Tibial nerve (tissue), 4 donors: ENCODE data around the gene METAP1D. TPM values are rescaled to one million over a fixed set of nuclear protein-coding genes. Genes with fewer than 3 reads are reported as not detected.
A peak's percentile ranks its signal among the peaks of the same experiment; 100 is the strongest.

Experiments
- DNase-seq, 2 donors: peaks; one replicate each; pipeline ENCODE4 v3.0.0-alpha.2; 2019; ENCODE audit warnings: low spot score in 2 of 2
- H3K27ac ChIP-seq, 4 donors: fragments of 200-600 bp; sonication (generic) in 3 of 4; one replicate each; pipeline ENCODE4 v1.5.1; 2017 to 2019; ENCODE audit warnings: mild to moderate bottlenecking in 1 of 4
- H3K27me3 ChIP-seq, 2 donors: fragments of 200-600 bp; sonication (generic) in 1 of 2; one replicate each; pipeline versions ENCODE4 v1.5.1 to v1.6.0; 2017 to 2019
- H3K36me3 ChIP-seq, 3 donors: fragments of 200-600 bp; sonication (generic); one replicate each; pipeline ENCODE4 v1.5.1; 2018 to 2019
- H3K4me1 ChIP-seq, 4 donors: fragments of 200-600 bp; sonication (generic) in 3 of 4; one replicate each; pipeline ENCODE4 v1.5.1; 2017 to 2019
- H3K4me3 ChIP-seq, 4 donors: fragments of 200-600 bp; sonication (generic) in 3 of 4; one replicate each; pipeline ENCODE4 v1.5.1; 2017 to 2019; ENCODE audit warnings: mild to moderate bottlenecking in 1 of 4, moderate library complexity in 1 of 4
- H3K9me3 ChIP-seq, 4 donors: fragments of 200-600 bp; sonication (generic) in 3 of 4; one replicate each; pipeline ENCODE4 v1.5.1; 2017 to 2019
- EP300 ChIP-seq, 2 donors: sonication (generic); formaldehyde crosslinking; IDR thresholded peaks; one replicate each; pipeline ENCODE4 v1.6.1; 2017; ENCODE audit warnings: antibody characterized with exemption in 2 of 2, mild to moderate bottlenecking in 1 of 2
- POLR2A ChIP-seq, 2 donors: fragments of 450-650 bp; IDR thresholded peaks; one replicate each; pipeline ENCODE4 v1.6.1; 2017; ENCODE audit warnings: antibody characterized with exemption in 2 of 2, mild to moderate bottlenecking in 2 of 2, moderate library complexity in 2 of 2
- WGBS, 2 donors: methylation state at CpG; one replicate each; pipeline ENCODE4 v1.1.5; 2018; 5-methylcytosine and 5-hydroxymethylcytosine counted together
- total RNA-seq, 4 donors: library from RNA; depleted of rRNA; stranded (reverse); fragments of >200 nt; gene quantifications; one replicate each; pipeline ENCODE4 v1.1.0, GENCODE V29; 2016
- TF ChIP-seq, protein P1 (sequence below), 5 experiments: fragments of 200-600 bp in 3 of 5; fragments of 450-650 bp in 2 of 5; sonication (generic) in 3 of 5; IDR thresholded peaks; one replicate each; pipeline ENCODE4 v1.5.1; 2016 to 2019; ENCODE audit warnings: antibody characterized with exemption in 5 of 5, mild to moderate bottlenecking in 3 of 5, moderate library complexity in 2 of 5

Gene METAP1D
- total RNA-seq, 4 donors from 2014 or later: 9.4 to 28.4 (median 14.7) TPM

DNA sequence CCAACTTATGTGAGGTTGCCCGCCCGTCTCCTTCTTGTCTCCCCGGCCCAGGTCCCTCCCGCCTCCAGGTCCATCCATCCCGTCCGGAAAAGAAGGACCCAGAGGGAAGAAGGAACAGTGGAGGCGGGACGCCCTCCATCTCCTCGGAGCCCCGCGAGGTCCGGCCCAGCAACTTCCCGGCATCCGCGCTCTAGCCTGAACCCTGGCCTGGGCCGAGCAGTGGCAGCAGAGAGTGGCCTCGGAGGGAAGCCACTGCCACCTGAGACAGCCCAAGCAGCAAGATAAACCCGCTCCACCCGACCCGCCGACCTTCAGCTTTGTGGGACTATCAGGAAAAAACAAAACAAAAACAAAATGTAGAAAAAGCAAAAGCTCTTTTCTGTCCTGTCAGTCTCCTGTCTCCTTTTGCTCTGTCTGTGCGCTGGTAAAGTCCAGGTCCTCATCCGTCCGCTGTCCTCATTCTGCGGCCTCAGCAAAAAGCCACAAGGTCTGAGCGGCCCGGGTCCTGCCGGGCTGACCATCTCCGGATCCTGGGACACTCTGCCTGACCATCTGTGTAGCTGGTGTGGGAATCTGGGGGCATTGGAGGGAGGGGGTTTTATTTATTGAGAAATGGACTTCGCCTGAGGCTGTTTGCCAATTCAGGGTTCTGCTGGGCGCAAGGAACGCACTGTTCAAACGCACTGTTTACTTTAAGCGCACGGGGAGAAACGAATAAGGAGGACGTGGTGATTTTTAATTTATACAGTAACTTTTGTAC, 88.7 kb downstream of the METAP1D start:
- WGBS, 2 donors: 29 to 36% methylated on average over 34 to 37 of the region's 37 CpGs

DNA sequence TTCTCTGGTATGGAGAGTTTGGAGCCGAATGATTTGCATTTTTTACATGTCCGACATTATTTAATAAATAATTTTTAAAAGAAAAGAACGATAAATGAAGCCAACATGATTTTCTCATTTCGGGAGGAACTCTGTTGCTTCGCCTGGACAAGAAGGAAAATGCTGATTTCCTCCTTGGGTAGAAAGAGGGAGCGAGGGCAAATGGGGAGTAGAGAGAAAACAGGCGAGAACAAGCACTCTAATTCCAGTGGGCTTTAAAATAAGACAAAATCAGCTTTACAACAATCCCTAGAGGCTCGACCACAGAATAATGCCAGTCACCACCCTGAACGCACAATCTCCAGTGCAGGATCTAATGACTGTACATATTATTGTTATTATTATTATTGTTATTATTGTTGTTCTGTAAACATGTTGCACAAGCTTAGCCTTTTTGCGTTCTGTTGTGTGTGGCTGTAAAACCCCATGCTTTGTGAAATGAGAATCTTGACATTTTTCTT, 89.3 kb downstream of the METAP1D start:
- H3K27ac ChIP-seq: no peak overlapping the region
- H3K27me3 ChIP-seq: peaks cover 16 to 100% of the 10 kb centered on the region in 2 donors
- no peaks in the 10 kb centered on the region for H3K36me3 ChIP-seq
- H3K9me3 ChIP-seq: no peaks in the 10 kb centered on the region
- peaks cover 0 to 55% (median 30%) of the 10 kb centered on the region in 4 donors for H3K4me1 ChIP-seq
- 47 to 48% methylated on average over 10 of the region's 10 CpGs for WGBS, 2 donors
- no peak overlapping the region for H3K4me3 ChIP-seq
- no peak for DNase-seq
- TF ChIP-seq, protein P1, sequence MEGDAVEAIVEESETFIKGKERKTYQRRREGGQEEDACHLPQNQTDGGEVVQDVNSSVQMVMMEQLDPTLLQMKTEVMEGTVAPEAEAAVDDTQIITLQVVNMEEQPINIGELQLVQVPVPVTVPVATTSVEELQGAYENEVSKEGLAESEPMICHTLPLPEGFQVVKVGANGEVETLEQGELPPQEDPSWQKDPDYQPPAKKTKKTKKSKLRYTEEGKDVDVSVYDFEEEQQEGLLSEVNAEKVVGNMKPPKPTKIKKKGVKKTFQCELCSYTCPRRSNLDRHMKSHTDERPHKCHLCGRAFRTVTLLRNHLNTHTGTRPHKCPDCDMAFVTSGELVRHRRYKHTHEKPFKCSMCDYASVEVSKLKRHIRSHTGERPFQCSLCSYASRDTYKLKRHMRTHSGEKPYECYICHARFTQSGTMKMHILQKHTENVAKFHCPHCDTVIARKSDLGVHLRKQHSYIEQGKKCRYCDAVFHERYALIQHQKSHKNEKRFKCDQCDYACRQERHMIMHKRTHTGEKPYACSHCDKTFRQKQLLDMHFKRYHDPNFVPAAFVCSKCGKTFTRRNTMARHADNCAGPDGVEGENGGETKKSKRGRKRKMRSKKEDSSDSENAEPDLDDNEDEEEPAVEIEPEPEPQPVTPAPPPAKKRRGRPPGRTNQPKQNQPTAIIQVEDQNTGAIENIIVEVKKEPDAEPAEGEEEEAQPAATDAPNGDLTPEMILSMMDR (IDR thresholded peaks at IDR 0.05): no peak
- TF ChIP-seq EP300 (IDR thresholded peaks at IDR 0.05) (no peak), POLR2A (IDR thresholded peaks at IDR 0.05) (no peak)

More for the DNA sequence above, 88.7 kb downstream of the METAP1D start:
- TF ChIP-seq, protein P1 (IDR thresholded peaks at IDR 0.05): no peak
- no peak for TF ChIP-seq POLR2A (IDR thresholded peaks at IDR 0.05)
- TF ChIP-seq EP300 (IDR thresholded peaks at IDR 0.05): no peak
- no peak for DNase-seq
- no peak overlapping the region for H3K27ac ChIP-seq
- H3K4me1 ChIP-seq: peaks cover 0 to 53% (median 30%) of the 10 kb centered on the region in 4 donors
- H3K4me3 ChIP-seq: peak overlapping the region in 1 of 4 donors; percentile 2
- H3K27me3 ChIP-seq: peaks cover 17 to 100% of the 10 kb centered on the region in 2 donors
- H3K9me3 ChIP-seq: no peaks in the 10 kb centered on the region
- no peaks in the 10 kb centered on the region for H3K36me3 ChIP-seq

DNA sequence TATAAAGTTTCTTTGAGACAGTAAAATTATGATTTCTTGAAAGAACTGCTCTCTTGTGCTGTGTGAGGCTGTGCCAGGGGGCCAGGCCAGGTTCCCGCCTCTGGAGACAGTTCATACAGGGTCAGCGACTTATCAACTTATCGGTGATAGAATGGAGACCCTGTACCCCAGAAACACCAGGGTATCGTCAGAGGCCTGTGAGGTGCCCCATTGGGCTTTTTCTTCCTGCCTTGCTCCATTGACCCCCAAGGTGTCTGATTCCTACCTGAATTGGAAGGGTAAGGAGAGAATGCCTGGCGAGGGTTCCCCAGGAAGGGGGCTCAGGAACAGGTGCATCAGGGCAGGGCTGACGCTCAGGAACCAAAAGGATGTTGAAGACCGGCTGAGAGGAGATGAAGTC, 89.9 kb downstream of the METAP1D start:
- Histone ChIP-seq H3K27me3 (peaks cover 13 to 100% of the 10 kb centered on the region in 2 donors), H3K4me3 (no peak overlapping the region), H3K4me1 (peaks cover 0 to 55% (median 30%) of the 10 kb centered on the region in 4 donors), H3K36me3 (no peaks in the 10 kb centered on the region), H3K27ac (no peak overlapping the region), H3K9me3 (no peaks in the 10 kb centered on the region)
- TF ChIP-seq POLR2A (IDR thresholded peaks at IDR 0.05) (no peak), EP300 (IDR thresholded peaks at IDR 0.05) (no peak)
- TF ChIP-seq, protein P1 (IDR thresholded peaks at IDR 0.05): no peak
- no peak for DNase-seq
- WGBS, 2 donors: 67 to 77% methylated on average over 7 of the region's 7 CpGs

DNA sequence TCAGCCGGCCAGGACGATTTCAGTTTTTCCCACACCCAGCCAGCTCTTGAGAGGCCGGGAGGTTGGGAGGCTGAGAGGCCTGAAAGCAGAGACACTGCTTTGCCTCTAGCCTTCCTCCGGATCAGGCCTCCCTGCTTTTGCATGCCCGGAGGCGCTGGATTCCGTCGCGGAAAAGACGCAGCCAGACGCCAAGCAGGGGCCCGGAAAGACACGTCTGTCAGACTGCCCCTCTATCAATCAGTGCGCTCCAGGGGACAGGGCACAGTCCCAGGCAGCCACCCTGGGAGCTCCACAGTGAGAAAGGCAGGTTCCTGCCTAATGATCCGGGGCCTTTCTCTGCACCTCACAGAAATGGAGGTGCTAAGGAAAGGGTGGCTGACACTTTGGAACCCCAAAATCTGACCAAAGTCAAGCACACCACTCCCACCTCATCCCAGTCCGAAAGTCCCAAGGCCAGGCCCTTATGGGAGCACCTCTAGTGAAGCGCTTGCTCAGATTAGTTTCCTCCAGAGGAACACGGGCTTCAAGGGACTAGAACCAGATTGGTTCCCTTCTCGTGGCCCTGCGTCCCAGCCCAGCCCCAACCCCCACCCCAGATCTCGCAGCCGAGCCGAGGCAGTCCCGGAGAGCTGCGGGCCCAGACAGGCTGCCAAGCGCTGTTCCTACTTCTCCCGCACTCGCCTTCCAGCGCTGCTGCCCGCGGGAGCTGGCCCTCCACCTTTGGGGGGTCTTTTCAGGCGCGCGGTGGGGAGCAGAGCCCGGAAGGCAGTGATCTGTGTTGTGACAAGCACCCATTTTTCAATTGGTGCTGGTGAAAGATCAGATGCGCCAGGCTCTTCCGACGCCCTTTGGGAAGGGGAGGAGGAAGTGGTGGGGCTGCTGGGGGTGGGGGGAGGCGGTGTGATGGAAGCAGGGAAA, 90.5 kb downstream of the METAP1D start:
- WGBS, 2 donors: 37 to 46% methylated on average over 39 of the region's 39 CpGs
- H3K4me1 ChIP-seq: peaks cover 0 to 55% (median 30%) of the 10 kb centered on the region in 4 donors

More for the DNA sequence above, 90.5 kb downstream of the METAP1D start:
- H3K9me3 ChIP-seq: no peaks in the 10 kb centered on the region
- H3K27me3 ChIP-seq: peaks cover 13 to 100% of the 10 kb centered on the region in 2 donors
- TF ChIP-seq POLR2A (IDR thresholded peaks at IDR 0.05) (no peak), EP300 (IDR thresholded peaks at IDR 0.05) (no peak)
- TF ChIP-seq, protein P1 (IDR thresholded peaks at IDR 0.05): no peak
- peak overlapping the region in 1 of 4 donors; percentile 16 for H3K27ac ChIP-seq
- no peak for DNase-seq
- no peak overlapping the region for H3K4me3 ChIP-seq
- no peaks in the 10 kb centered on the region for H3K36me3 ChIP-seq
